Measurements from ENCODE around the gene COG4.

COG4 gene

DNA sequence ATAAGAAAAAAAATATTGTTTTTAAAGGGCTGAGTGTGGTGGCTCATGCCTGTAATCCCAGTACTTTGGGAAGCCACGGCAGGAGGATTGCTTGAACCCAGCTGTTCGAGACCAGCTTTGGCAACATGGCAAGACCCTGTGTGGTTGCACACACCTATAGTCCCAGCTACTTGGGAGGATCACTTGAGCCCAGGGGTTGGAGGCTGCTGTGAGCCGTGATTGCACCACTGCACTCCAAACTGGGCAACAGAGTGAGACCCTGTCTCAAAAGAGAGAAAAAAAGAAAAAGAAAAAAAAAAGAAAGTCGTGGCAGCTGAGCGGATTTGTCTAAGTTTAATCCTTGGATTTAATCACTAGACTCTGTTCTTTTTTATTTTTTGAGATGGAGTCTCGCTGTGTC lies 75.3 kb downstream of the COG4 start:
- no peak overlapping the region for H3K4me3 ChIP-seq (ENCODE audit: low read depth, low read length)
- DNase-seq (ENCODE audit: low read depth): no peak
- TF ChIP-seq POLR2A (IDR thresholded peaks at IDR 0.05; ENCODE audit: extremely low read depth, insufficient read length) (no peak), MYC (IDR thresholded peaks at IDR 0.05; ENCODE audit: low read depth, low read length) (no peak)
- TF ChIP-seq, protein P1, sequence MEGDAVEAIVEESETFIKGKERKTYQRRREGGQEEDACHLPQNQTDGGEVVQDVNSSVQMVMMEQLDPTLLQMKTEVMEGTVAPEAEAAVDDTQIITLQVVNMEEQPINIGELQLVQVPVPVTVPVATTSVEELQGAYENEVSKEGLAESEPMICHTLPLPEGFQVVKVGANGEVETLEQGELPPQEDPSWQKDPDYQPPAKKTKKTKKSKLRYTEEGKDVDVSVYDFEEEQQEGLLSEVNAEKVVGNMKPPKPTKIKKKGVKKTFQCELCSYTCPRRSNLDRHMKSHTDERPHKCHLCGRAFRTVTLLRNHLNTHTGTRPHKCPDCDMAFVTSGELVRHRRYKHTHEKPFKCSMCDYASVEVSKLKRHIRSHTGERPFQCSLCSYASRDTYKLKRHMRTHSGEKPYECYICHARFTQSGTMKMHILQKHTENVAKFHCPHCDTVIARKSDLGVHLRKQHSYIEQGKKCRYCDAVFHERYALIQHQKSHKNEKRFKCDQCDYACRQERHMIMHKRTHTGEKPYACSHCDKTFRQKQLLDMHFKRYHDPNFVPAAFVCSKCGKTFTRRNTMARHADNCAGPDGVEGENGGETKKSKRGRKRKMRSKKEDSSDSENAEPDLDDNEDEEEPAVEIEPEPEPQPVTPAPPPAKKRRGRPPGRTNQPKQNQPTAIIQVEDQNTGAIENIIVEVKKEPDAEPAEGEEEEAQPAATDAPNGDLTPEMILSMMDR (IDR thresholded peaks at IDR 0.05; ENCODE audit: low read depth, low read length): no peak
- TF ChIP-seq, protein P2, sequence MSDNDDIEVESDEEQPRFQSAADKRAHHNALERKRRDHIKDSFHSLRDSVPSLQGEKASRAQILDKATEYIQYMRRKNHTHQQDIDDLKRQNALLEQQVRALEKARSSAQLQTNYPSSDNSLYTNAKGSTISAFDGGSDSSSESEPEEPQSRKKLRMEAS (IDR thresholded peaks at IDR 0.05; ENCODE audit: low read depth, low read length): no peak

DNA sequence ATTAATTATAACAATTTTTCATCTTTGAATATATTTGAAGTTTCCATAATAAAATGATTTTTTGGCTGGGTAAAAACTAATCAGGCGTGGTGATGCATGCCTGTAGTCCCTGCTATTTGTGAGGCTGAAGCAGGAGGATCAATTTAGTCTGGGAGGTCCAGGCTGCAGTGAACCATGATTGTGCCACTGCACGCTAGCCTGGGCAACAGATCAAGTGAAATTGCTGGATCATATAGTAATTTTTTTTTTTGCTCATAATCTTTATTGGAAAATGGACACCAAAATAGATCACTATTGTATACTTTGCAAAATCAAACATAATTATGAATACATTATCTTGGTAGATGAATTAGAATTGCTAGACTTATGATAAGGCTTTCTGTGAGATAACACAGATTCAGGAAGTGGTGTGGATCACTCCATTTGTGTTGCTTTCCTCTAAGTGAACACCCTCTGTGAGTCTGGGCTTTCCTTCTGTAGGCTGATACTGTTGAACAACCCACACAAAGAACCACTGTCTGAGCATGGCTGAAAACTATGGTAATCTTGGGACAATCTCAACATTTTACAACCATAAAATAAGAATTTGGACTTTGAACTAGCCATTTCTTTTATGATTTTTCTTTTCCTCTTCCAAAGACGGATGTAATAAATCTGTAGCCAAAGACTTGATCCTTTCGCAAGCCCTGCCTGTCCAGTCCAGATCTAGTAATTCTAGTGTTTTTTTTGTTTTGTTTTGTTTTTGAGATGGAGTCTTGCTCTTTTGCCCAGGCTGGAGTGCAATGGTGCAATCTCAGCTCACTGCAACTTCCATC lies 78.9 kb downstream of the COG4 start:
- TF ChIP-seq POLR2A (IDR thresholded peaks at IDR 0.05; ENCODE audit: extremely low read depth, insufficient read length) (no peak), MYC (IDR thresholded peaks at IDR 0.05; ENCODE audit: low read depth, low read length) (no peak)
- TF ChIP-seq, protein P1 (IDR thresholded peaks at IDR 0.05; ENCODE audit: low read depth, low read length): no peak
- TF ChIP-seq, protein P2 (IDR thresholded peaks at IDR 0.05; ENCODE audit: low read depth, low read length): no peak
- no peak for DNase-seq (ENCODE audit: low read depth)
- no peak overlapping the region for H3K4me3 ChIP-seq (ENCODE audit: low read depth, low read length)

DNA sequence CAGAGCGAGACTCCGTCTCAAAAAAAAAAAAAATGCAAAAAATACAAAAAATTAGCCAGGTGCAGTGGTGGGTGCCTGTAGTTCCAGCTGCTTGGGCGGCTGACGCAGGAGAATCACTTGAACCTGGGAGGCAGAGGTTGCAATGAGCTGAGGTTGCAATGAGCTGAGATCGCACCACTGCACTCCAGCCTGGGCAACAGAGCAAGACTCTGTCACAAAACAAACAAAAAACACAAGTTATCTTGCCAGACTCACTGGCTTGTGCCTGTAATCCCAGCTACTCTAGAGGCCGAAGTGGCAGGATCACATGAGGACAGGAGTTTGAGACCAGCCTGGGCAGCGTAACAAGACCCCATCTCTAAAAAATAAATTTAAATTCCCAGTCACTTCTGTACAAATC lies 81.0 kb downstream of the COG4 start:
- TF ChIP-seq, protein P2 (IDR thresholded peaks at IDR 0.05; ENCODE audit: low read depth, low read length): no peak
- no peak for TF ChIP-seq MYC (IDR thresholded peaks at IDR 0.05; ENCODE audit: low read depth, low read length)
- no peak for TF ChIP-seq POLR2A (IDR thresholded peaks at IDR 0.05; ENCODE audit: extremely low read depth, insufficient read length)
- TF ChIP-seq, protein P1 (IDR thresholded peaks at IDR 0.05; ENCODE audit: low read depth, low read length): no peak
- DNase-seq (ENCODE audit: low read depth): no peak

DNA sequence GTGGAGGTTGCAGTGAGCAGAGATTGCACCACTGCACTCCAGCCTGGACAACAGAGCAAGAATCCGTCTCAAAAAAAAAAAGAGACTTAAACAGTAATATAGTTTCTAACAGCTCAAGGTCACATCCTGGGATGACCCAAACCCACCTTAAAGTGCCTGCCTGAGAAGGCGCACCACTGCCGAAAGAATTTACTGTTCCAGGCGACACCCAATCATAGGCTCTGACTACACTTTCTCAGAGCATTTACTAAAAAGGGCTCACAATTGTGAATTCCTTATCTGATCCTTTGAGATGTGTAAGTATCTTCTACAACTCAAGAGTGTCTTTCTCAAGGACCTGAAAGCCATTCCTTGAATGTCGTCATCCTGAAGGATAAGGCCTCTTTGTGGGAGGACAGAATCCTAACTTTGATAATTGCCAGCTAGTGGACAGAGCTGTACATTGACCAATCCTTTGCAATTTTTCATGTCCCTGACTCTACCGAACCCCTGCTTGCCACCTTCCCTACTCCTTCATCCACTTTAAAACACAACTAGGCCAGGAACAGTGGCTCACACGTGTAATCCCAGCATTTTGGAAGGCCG lies 81.9 kb downstream of the COG4 start:
- TF ChIP-seq, protein P1 (IDR thresholded peaks at IDR 0.05; ENCODE audit: low read depth, low read length): no peak
- TF ChIP-seq POLR2A (IDR thresholded peaks at IDR 0.05; ENCODE audit: extremely low read depth, insufficient read length) (no peak), MYC (IDR thresholded peaks at IDR 0.05; ENCODE audit: low read depth, low read length) (no peak)
- TF ChIP-seq, protein P2 (IDR thresholded peaks at IDR 0.05; ENCODE audit: low read depth, low read length): no peak
- no peak overlapping the region for H3K4me3 ChIP-seq (ENCODE audit: low read depth, low read length)
- DNase-seq (ENCODE audit: low read depth): no peak

More for the DNA sequence above, 81.0 kb downstream of the COG4 start:
- H3K4me3 ChIP-seq (ENCODE audit: low read depth, low read length): no peak overlapping the region

DNA sequence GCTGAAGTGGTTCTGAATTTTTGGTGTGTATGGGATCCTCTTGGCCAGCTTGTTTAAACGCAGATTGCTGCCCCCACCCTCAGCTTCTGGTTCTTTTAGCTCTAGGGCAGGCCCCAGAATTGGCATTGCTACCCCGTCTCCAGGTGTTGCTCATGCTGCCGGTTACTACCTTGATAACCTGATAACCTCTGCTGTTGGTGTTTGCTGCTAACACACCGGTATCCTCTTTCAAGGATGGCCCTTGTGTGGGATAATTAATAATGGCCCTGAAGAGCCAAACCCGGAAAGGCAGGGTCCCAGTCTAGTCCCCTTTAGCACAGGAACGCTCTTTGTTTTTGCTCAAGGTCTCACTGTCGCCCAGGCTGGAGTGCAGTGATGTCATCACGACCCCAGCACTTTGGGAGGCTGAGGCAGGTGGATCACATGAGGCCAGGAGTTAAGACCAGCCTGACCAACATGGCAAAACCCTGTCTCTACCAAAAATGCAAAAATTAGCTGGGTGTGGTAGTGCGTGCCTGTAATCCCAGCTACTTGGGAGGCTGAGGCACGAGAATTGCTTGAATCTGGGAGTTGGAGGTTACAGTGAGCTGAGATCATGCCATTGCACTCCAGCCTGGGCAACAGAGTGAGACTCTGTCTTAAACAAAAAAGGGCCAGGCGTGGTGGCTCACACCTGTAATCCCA lies 83.2 kb downstream of the COG4 start:
- TF ChIP-seq, protein P2 (IDR thresholded peaks at IDR 0.05; ENCODE audit: low read depth, low read length): no peak
- TF ChIP-seq POLR2A (IDR thresholded peaks at IDR 0.05; ENCODE audit: extremely low read depth, insufficient read length) (no peak), MYC (IDR thresholded peaks at IDR 0.05; ENCODE audit: low read depth, low read length) (no peak)
- TF ChIP-seq, protein P1 (IDR thresholded peaks at IDR 0.05; ENCODE audit: low read depth, low read length): no peak
- DNase-seq (ENCODE audit: low read depth): no peak
- no peak overlapping the region for H3K4me3 ChIP-seq (ENCODE audit: low read depth, low read length)

All from NB4 (cell line).